WTC11 (cell line): ENCODE data around the gene CD59.

ENCODE experiments used
- CBFB ChIP-seq: sonication (generic); formaldehyde crosslinking; IDR thresholded peaks from 2 replicates; pipeline ENCODE4 v1.8.1; 2022; ENCODE audit warnings: mild to moderate bottlenecking, low read depth, missing genetic modification reagents
- CTCF ChIP-seq: fragments of 200-600 bp; IDR thresholded peaks from 2 replicates; pipeline ENCODE4 v1.8.0; 2022; ENCODE audit warnings: antibody characterized with exemption
- E2F1 ChIP-seq: sonication (generic); formaldehyde crosslinking; IDR thresholded peaks from 2 replicates; pipeline ENCODE4 v1.8.0; 2022; ENCODE audit warnings: mild to moderate bottlenecking, missing genetic modification reagents
- E2F4 ChIP-seq: sonication (generic); formaldehyde crosslinking; IDR thresholded peaks from 2 replicates; pipeline ENCODE4 v1.8.1; 2022; ENCODE audit warnings: low read depth, mild to moderate bottlenecking, moderate library complexity, missing genetic modification reagents, borderline replicate concordance
- FOXP4 ChIP-seq: sonication (generic); formaldehyde crosslinking; IDR thresholded peaks from 2 replicates; pipeline ENCODE4 v1.8.0; 2022; ENCODE audit warnings: mild to moderate bottlenecking, missing genetic modification reagents
- KAT7 ChIP-seq: sonication (generic); formaldehyde crosslinking; IDR thresholded peaks from 2 replicates; pipeline ENCODE4 v1.8.1; 2023; ENCODE audit warnings: missing genetic modification reagents, mild to moderate bottlenecking, borderline replicate concordance
- MAX ChIP-seq: sonication (generic); formaldehyde crosslinking; IDR thresholded peaks from 2 replicates; pipeline ENCODE4 v1.8.0; 2022; ENCODE audit warnings: mild to moderate bottlenecking, missing genetic modification reagents
- NFYB ChIP-seq: sonication (generic); formaldehyde crosslinking; conservative IDR thresholded peaks from 2 replicates; pipeline ENCODE4 v1.8.0; 2022; ENCODE audit warnings: low read depth, missing genetic modification reagents
- NR1H2 ChIP-seq: sonication (generic); formaldehyde crosslinking; IDR thresholded peaks from 2 replicates; pipeline ENCODE4 v1.9.0; 2021; ENCODE audit warnings: mild to moderate bottlenecking, moderate library complexity, missing genetic modification reagents
- NR2C2 ChIP-seq: sonication (generic); formaldehyde crosslinking; IDR thresholded peaks from 2 replicates; pipeline ENCODE4 v1.8.0; 2022; ENCODE audit warnings: mild to moderate bottlenecking, missing genetic modification reagents
- USF2 ChIP-seq: sonication (generic); formaldehyde crosslinking; IDR thresholded peaks from 2 replicates; pipeline ENCODE4 v1.8.1; 2023; ENCODE audit warnings: mild to moderate bottlenecking, missing genetic modification reagents, moderate library complexity
- ZMAT4 ChIP-seq: fragments of 250-450 bp; sonication (Bioruptor Pico); IDR thresholded peaks from 2 replicates; pipeline ENCODE4 v1.9.0; 2021; ENCODE audit warnings: mild to moderate bottlenecking

- TF ChIP-seq NR1H2, result no peak
- no peak for TF ChIP-seq NR2C2 (CRISPR knock-in tag)
- no peak for TF ChIP-seq CBFB (CRISPR knock-in tag)
- TF ChIP-seq CTCF, result no peak
- no peak for TF ChIP-seq KAT7 (CRISPR knock-in tag)
- TF ChIP-seq NFYB (CRISPR knock-in tag), result no peak
- TF ChIP-seq FOXP4 (CRISPR knock-in tag), result no peak
- TF ChIP-seq MAX (CRISPR knock-in tag), result no peak
- TF ChIP-seq E2F4 (CRISPR knock-in tag), result no peak
- TF ChIP-seq ZMAT4 (CRISPR knock-in tag), result no peak
- TF ChIP-seq E2F1 (CRISPR knock-in tag), result no peak
- TF ChIP-seq USF2, result no peak
Measured at GRCh38 chr11:33682019-33682418, 54.2 kb downstream of the CD59 start.
